H9 (cell line): Measurements from ENCODE around the gene EIF6. TPM values are rescaled to one million over a fixed set of nuclear protein-coding genes. Genes with fewer than 3 reads are reported as not detected.
A peak's percentile ranks its signal among the peaks of the same experiment; 100 is the strongest.

Experiments used
- DNase-seq: peaks from one replicate; pipeline ENCODE4 v3.0.0-alpha.2; 2017
- H2AFZ ChIP-seq: one replicate; pipeline ENCODE4 v1.6.1; 2013; ENCODE audit warnings: mild to moderate bottlenecking, low read length, control low read depth, moderate library complexity
- H2AK5ac ChIP-seq: 2 replicates; pipeline ENCODE4 v1.6.1; 2013; ENCODE audit warnings: low read length, control low read depth, mixed read lengths; ENCODE audit not compliant: insufficient read length
- H2BK120ac ChIP-seq: one replicate; pipeline ENCODE4 v1.6.1; 2013; ENCODE audit warnings: low read depth, mild to moderate bottlenecking, low read length, control low read depth, inconsistent platforms; ENCODE audit not compliant: poor library complexity, severe bottlenecking
- H2BK12ac ChIP-seq: 2 replicates; pipeline ENCODE4 v1.6.1; 2013; ENCODE audit warnings: low read length, control low read depth, mixed read lengths, low read depth; ENCODE audit not compliant: insufficient read length
- H2BK15ac ChIP-seq: 2 replicates; pipeline ENCODE4 v1.6.1; 2013; ENCODE audit warnings: low read depth, low read length, control low read depth
- H2BK20ac ChIP-seq: one replicate; pipeline ENCODE4 v1.6.1; 2013; ENCODE audit warnings: low read depth, mild to moderate bottlenecking, low read length, control low read depth, inconsistent platforms; ENCODE audit not compliant: poor library complexity, severe bottlenecking
- H2BK5ac ChIP-seq: 2 replicates; pipeline ENCODE4 v1.6.1; 2013; ENCODE audit warnings: low read length, control low read depth, mixed read lengths; ENCODE audit not compliant: insufficient read length
- H3K14ac ChIP-seq: 2 replicates; pipeline ENCODE4 v1.6.1; 2013; ENCODE audit warnings: low read length, control low read depth; ENCODE audit not compliant: insufficient read depth
- H3K18ac ChIP-seq: 2 replicates; pipeline ENCODE4 v1.6.1; 2013; ENCODE audit warnings: low read depth, mild to moderate bottlenecking, mixed read lengths, low read length, control low read depth; ENCODE audit not compliant: insufficient read length
- H3K23ac ChIP-seq: 2 replicates; pipeline ENCODE4 v1.6.1; 2013; ENCODE audit warnings: low read length, control low read depth, mixed read lengths, low read depth; ENCODE audit not compliant: insufficient read length
- H3K23me2 ChIP-seq: 2 replicates; pipeline ENCODE4 v1.6.1; 2013; ENCODE audit warnings: low read depth, mild to moderate bottlenecking, mixed read lengths, low read length, control low read depth; ENCODE audit not compliant: insufficient read length, poor library complexity, severe bottlenecking
- H3K27ac ChIP-seq: 2 replicates; pipeline ENCODE4 v1.5.1; 2013; ENCODE audit warnings: low read length, control low read depth, mixed read lengths, low read depth; ENCODE audit not compliant: insufficient read length
- H3K27me3 ChIP-seq: 2 replicates; pipeline ENCODE4 v1.6.1; 2013; ENCODE audit warnings: low read length, control low read depth, inconsistent platforms; ENCODE audit not compliant: insufficient read depth
- H3K4ac ChIP-seq: 2 replicates; pipeline ENCODE4 v1.6.1; 2013; ENCODE audit warnings: low read depth, mild to moderate bottlenecking, control low read depth, inconsistent platforms, low read length, moderate library complexity
- H3K4me1 ChIP-seq: 2 replicates; pipeline ENCODE4 v1.6.1; 2013; ENCODE audit warnings: low read length, control low read depth, inconsistent platforms; ENCODE audit not compliant: insufficient read depth
- H3K4me2 ChIP-seq: 2 replicates; pipeline ENCODE4 v1.6.1; 2013; ENCODE audit warnings: low read length, control low read depth, mixed read lengths; ENCODE audit not compliant: insufficient read length, insufficient read depth
- H3K56ac ChIP-seq: 2 replicates; pipeline ENCODE4 v1.6.1; 2013; ENCODE audit warnings: low read depth, mild to moderate bottlenecking, mixed read lengths, low read length, control low read depth; ENCODE audit not compliant: insufficient read length
- H3K79me1 ChIP-seq: 2 replicates; pipeline ENCODE4 v1.6.1; 2013; ENCODE audit warnings: low read depth, mild to moderate bottlenecking, moderate library complexity, low read length, control low read depth, inconsistent platforms; ENCODE audit not compliant: insufficient read depth, poor library complexity, severe bottlenecking
- H3K79me2 ChIP-seq: 2 replicates; pipeline ENCODE4 v1.6.1; 2013; ENCODE audit warnings: low read length, control low read depth, inconsistent platforms; ENCODE audit not compliant: insufficient read depth
- H3K9ac ChIP-seq: 2 replicates; pipeline ENCODE4 v1.6.1; 2013; ENCODE audit warnings: low read length, control low read depth, mixed read lengths; ENCODE audit not compliant: insufficient read length; ENCODE audit errors: extremely low read depth
- H3K9me3 ChIP-seq: one replicate; pipeline ENCODE4 v1.6.1; 2013; ENCODE audit warnings: low read depth, low read length, inconsistent platforms; ENCODE audit not compliant: control insufficient read depth
- H3T11ph ChIP-seq: one replicate; pipeline ENCODE4 v1.6.1; 2013; ENCODE audit warnings: mild to moderate bottlenecking, low read length, control low read depth, inconsistent platforms
- H4K20me1 ChIP-seq: one replicate; pipeline ENCODE4 v1.6.1; 2013; ENCODE audit not compliant: control insufficient read depth, insufficient read length, insufficient read depth
- H4K5ac ChIP-seq: 2 replicates; pipeline ENCODE4 v1.6.1; 2013; ENCODE audit warnings: low read depth, mild to moderate bottlenecking, mixed read lengths, low read length, control low read depth; ENCODE audit not compliant: insufficient read length
- H4K8ac ChIP-seq: replicated peaks from 2 replicates; pipeline ENCODE4 v1.6.1; 2013; ENCODE audit warnings: low read length, control low read depth, mixed read lengths, low read depth; ENCODE audit not compliant: insufficient read length
- H4K91ac ChIP-seq: 2 replicates; pipeline ENCODE4 v1.6.1; 2013; ENCODE audit warnings: low read depth, mild to moderate bottlenecking, moderate library complexity, mixed read lengths, low read length, control low read depth; ENCODE audit not compliant: insufficient read length
- H3K27ac Mint-ChIP-seq, 3 experiments: 2 replicates in 2 of 3; 3 replicates in 1 of 3; pipeline ENCODE4 v1.8.0; 2020 to 2021; ENCODE audit warnings: mixed read lengths in 3 of 3, mild to moderate bottlenecking in 1 of 3, moderate library complexity in 1 of 3
- H3K27me3 Mint-ChIP-seq: 2 replicates; pipeline ENCODE4 v1.8.0; 2021; ENCODE audit warnings: low read depth, mild to moderate bottlenecking, moderate library complexity, mixed read lengths
- H3K36me3 Mint-ChIP-seq, 3 experiments: 2 replicates in 2 of 3; 3 replicates in 1 of 3; pipeline ENCODE4 v1.8.0; 2020 to 2021; ENCODE audit warnings: low read depth in 3 of 3, mixed read lengths in 3 of 3; ENCODE audit not compliant: insufficient read depth in 1 of 3
- H3K4me1 Mint-ChIP-seq, 2 experiments: 2 replicates each; pipeline ENCODE4 v1.8.0; 2020; ENCODE audit warnings: mixed read lengths in 2 of 2
- H3K4me3 Mint-ChIP-seq, 2 experiments: 2 replicates in 1 of 2; 3 replicates in 1 of 2; pipeline ENCODE4 v1.8.0; 2020 to 2021; ENCODE audit warnings: mild to moderate bottlenecking in 2 of 2, mixed read lengths in 2 of 2, moderate library complexity in 1 of 2
- H3K9me3 Mint-ChIP-seq, 2 experiments: 2 replicates in 1 of 2; 3 replicates in 1 of 2; pipeline ENCODE4 v1.8.0; 2020; ENCODE audit warnings: mild to moderate bottlenecking in 2 of 2, mixed read lengths in 2 of 2, moderate library complexity in 1 of 2
- CTCF ChIP-seq: fragments of 200-600 bp; sonication (generic); conservative IDR thresholded peaks from 3 replicates; pipeline ENCODE4 v1.8.0; 2021; ENCODE audit warnings: antibody characterized with exemption, mild to moderate bottlenecking
- WGBS: extraction: QIAGEN DNeasy Blood & Tissue Kit; methylation state at CpG from one replicate; pipeline ENCODE4 v1.1.7; 2013; ENCODE audit warnings: missing lambda C conversion rate, low lambda C conversion rate, mixed read lengths; ENCODE audit not compliant: insufficient read length; ENCODE audit errors: extremely low coverage; 5-methylcytosine and 5-hydroxymethylcytosine counted together
- total RNA-seq: library from RNA; stranded (reverse); gene quantifications from 2 replicates; pipeline ENCODE4 v1.2.1, GENCODE V29; 2021

The EIF6 gene
- total RNA-seq, 1 experiment from 2014 or later, result 150 TPM

DNA sequence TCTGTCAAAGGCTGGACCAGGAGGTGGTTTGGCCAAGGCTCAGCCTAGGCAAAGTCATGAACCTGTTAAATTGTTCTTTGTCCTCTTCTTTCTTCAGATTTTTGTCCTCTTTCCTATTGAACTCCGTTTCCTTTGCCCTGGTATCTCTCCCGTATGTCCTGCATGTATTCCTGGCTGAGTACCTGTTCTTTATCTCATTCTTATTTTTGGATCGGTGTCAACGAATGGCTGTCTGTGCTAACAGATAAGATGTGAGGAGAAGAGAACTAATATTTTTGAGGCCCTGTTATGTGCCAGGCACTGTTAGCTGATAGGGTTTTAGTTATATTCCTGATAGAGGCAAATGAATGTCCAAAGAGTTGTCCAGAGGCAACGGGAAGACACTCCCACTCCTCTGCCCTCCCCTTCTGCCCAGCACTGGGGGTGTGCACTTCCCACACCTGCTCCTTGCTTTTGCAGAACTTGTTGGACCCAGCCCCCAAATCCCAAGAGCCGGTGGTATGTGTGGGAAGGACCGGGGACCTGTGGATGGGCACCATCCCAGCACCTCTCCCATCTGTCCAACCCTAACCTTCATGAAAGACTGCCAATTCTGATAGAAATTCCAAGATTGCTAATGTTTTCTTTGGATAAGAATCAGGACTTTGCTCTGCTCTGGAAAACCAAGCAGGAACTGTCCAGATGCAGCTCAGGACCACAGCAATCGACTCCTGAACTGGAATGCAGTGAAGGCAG, 27.2 kb downstream of the EIF6 start:
- Mint-ChIP-seq H3K9me3 (no peaks in the 10 kb centered on the region; a peak in 1 of 5 replicates), H3K27me3 (no peaks in the 10 kb centered on the region; the same call in 1 of the 2 replicates), H3K4me1 (peaks cover 51% of the 10 kb centered on the region in 2 experiments), H3K36me3 (peaks cover 0 to 48% (median 32%) of the 10 kb centered on the region in 3 experiments; a peak in 4 of 7 replicates), H3K27ac (peak overlapping the region in 1 of 3 experiments; percentile 90; a peak in 2 of 7 replicates), H3K4me3 (no peak overlapping the region)
- DNase-seq, result no peak
- peaks cover 5% of the 10 kb centered on the region; the same call in 1 of the 2 replicates for H3K4me1 ChIP-seq
- no peak overlapping the region for H2AFZ ChIP-seq
- H3K23me2 ChIP-seq, result no peaks in the 10 kb centered on the region
- no peak overlapping the region for H2BK20ac ChIP-seq
- no CpG with 5 or more reads among the region's 8 CpGs for WGBS
- H3K79me1 ChIP-seq, result no peaks in the 10 kb centered on the region
- H3K23ac ChIP-seq, result no peak overlapping the region
- no peak overlapping the region for H4K91ac ChIP-seq
- H4K8ac ChIP-seq, result no peak overlapping the region
- peak overlapping the region; percentile 13 for H2AK5ac ChIP-seq
- no peak overlapping the region for H3K4me2 ChIP-seq
- no peak overlapping the region for H3K4ac ChIP-seq
- no peaks in the 10 kb centered on the region for H3K79me2 ChIP-seq
- no peak overlapping the region for H3K27ac ChIP-seq
- no peak overlapping the region for H2BK15ac ChIP-seq
- no peaks in the 10 kb centered on the region for H4K20me1 ChIP-seq
- H3K9ac ChIP-seq, result no peak overlapping the region
- H3K9me3 ChIP-seq, result no peaks in the 10 kb centered on the region
- no peaks in the 10 kb centered on the region for H3K27me3 ChIP-seq
- H3T11ph ChIP-seq, result no peak overlapping the region
- no peak overlapping the region for H4K5ac ChIP-seq
- H2BK120ac ChIP-seq, result no peak overlapping the region
- H3K18ac ChIP-seq, result no peak overlapping the region
- H2BK12ac ChIP-seq, result no peak overlapping the region
- no peak overlapping the region for H3K56ac ChIP-seq
- TF ChIP-seq CTCF, result no peak
- H3K14ac ChIP-seq, result no peak overlapping the region
- H2BK5ac ChIP-seq, result no peak overlapping the region
